HL-60 (cell line): ENCODE results near the gene LIPC.

Experiments used
- DNase-seq, 2 experiments: peaks; one replicate each; pipeline ENCODE4 v3.0.0-alpha.2; 2010 to 2020; ENCODE audit warnings: low read depth in 1 of 2, low spot score in 1 of 2
- H3K27ac ChIP-seq: fragments of 250-450 bp; sonication (Bioruptor Pico); replicated peaks from 2 replicates; pipeline ENCODE4 v1.5.1; 2020; ENCODE audit warnings: mild to moderate bottlenecking, moderate library complexity
- H3K27me3 ChIP-seq: fragments of 250-450 bp; sonication (Bioruptor Pico); 2 replicates; pipeline ENCODE4 v1.5.1; 2021; ENCODE audit warnings: mild to moderate bottlenecking, moderate library complexity; ENCODE audit not compliant: insufficient read depth, poor library complexity, severe bottlenecking
- H3K4me3 ChIP-seq: replicated peaks from 2 replicates; pipeline ENCODE4 v1.5.1; 2011; ENCODE audit warnings: mild to moderate bottlenecking, control low read depth, low read length; ENCODE audit not compliant: insufficient read depth
- GABPA ChIP-seq: IDR thresholded peaks from 2 replicates; pipeline ENCODE4 v1.6.1; 2012; ENCODE audit warnings: low read depth
- POLR2AphosphoS5 ChIP-seq: IDR thresholded peaks from 2 replicates; pipeline ENCODE4 v1.6.1; 2012; ENCODE audit warnings: low read depth
- SPI1 ChIP-seq: IDR thresholded peaks from 2 replicates; pipeline ENCODE4 v1.6.1; 2012; ENCODE audit warnings: low read depth, mild to moderate bottlenecking, borderline replicate concordance
- TF ChIP-seq, protein P1 (sequence below): IDR thresholded peaks from one replicate; pipeline ENCODE4 v1.5.1; 2011; ENCODE audit warnings: low read length, control low read depth, inconsistent platforms; ENCODE audit not compliant: insufficient read depth
- TF ChIP-seq, protein P2 (sequence below): IDR thresholded peaks from 2 replicates; pipeline ENCODE4 v1.6.1; 2012; ENCODE audit warnings: low read depth; ENCODE audit not compliant: insufficient replicate concordance

The LIPC gene

DNA sequence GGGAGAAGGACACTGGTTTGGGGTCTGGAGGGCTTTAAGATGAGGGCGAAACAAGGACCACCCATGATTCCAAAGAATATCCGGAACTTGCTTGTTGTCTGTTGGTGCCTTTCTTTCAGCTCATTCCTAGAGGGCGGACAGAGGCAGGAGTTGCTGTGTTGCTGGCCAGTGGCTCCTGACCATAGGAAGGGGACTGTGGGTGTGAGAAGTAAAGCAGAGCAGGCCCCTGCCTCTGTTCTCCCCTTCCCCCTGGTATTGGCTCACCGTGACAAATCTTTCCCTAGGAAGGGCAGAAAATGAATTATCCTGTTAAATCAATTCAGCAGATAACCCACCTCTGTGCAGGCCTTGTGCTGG, 89.1 kb downstream of the LIPC start:
- TF ChIP-seq, protein P1, sequence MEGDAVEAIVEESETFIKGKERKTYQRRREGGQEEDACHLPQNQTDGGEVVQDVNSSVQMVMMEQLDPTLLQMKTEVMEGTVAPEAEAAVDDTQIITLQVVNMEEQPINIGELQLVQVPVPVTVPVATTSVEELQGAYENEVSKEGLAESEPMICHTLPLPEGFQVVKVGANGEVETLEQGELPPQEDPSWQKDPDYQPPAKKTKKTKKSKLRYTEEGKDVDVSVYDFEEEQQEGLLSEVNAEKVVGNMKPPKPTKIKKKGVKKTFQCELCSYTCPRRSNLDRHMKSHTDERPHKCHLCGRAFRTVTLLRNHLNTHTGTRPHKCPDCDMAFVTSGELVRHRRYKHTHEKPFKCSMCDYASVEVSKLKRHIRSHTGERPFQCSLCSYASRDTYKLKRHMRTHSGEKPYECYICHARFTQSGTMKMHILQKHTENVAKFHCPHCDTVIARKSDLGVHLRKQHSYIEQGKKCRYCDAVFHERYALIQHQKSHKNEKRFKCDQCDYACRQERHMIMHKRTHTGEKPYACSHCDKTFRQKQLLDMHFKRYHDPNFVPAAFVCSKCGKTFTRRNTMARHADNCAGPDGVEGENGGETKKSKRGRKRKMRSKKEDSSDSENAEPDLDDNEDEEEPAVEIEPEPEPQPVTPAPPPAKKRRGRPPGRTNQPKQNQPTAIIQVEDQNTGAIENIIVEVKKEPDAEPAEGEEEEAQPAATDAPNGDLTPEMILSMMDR: no peak
- TF ChIP-seq, protein P2, sequence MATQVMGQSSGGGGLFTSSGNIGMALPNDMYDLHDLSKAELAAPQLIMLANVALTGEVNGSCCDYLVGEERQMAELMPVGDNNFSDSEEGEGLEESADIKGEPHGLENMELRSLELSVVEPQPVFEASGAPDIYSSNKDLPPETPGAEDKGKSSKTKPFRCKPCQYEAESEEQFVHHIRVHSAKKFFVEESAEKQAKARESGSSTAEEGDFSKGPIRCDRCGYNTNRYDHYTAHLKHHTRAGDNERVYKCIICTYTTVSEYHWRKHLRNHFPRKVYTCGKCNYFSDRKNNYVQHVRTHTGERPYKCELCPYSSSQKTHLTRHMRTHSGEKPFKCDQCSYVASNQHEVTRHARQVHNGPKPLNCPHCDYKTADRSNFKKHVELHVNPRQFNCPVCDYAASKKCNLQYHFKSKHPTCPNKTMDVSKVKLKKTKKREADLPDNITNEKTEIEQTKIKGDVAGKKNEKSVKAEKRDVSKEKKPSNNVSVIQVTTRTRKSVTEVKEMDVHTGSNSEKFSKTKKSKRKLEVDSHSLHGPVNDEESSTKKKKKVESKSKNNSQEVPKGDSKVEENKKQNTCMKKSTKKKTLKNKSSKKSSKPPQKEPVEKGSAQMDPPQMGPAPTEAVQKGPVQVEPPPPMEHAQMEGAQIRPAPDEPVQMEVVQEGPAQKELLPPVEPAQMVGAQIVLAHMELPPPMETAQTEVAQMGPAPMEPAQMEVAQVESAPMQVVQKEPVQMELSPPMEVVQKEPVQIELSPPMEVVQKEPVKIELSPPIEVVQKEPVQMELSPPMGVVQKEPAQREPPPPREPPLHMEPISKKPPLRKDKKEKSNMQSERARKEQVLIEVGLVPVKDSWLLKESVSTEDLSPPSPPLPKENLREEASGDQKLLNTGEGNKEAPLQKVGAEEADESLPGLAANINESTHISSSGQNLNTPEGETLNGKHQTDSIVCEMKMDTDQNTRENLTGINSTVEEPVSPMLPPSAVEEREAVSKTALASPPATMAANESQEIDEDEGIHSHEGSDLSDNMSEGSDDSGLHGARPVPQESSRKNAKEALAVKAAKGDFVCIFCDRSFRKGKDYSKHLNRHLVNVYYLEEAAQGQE: no peak
- TF ChIP-seq POLR2AphosphoS5 (no peak), SPI1 (no peak), GABPA (no peak)
- no peak overlapping the region for H3K4me3 ChIP-seq
- H3K27me3 ChIP-seq: no peaks in the 10 kb centered on the region
- DNase-seq: no peak
- peak overlapping the region; percentile 44 for H3K27ac ChIP-seq

DNA sequence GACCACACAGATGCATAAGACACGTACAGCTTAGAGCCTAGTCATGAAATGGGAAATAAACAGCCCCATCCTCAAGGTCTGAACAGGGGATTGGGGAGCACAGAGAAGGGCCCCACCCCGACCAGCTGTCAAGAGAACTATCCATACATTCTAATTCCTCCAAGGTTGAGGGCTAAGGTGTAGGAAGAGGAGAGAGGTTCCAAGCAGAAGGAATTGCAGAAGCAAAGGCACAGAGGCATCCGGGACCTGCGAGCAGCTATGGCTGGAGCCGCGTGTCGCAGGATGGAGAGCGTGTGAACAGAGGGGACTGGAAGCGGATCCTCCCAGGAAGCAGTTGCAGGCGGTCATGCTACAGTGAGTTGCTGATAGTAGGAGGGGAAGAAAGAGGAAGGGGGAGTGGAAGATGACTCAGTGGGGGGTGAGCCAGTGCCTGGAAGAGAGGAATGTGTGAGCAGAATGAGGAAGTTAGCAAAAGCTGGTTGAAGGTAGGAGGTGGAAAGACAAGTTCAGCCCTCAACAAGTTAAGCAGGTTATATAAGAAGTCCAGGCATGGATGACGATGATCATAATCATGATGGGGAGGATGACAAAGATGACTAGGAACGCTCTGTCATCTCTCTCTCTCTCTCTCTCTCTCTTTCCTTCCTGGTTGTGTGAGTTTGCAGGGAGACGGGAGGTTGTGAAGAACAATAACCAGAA, 89.7 kb downstream of the LIPC start:
- 0 out of 2 replicates have a peak overlapping the region, but pooled peaks have one; percentile 8 for H3K4me3 ChIP-seq
- H3K27ac ChIP-seq: peak overlapping the region; percentile 44
- TF ChIP-seq, protein P1: no peak
- TF ChIP-seq GABPA: no peak
- TF ChIP-seq SPI1: peak; percentile 95
- TF ChIP-seq POLR2AphosphoS5: peak; percentile 87
- TF ChIP-seq, protein P2: no peak
- peak; percentile 95 to 96 for DNase-seq
- no peaks in the 10 kb centered on the region for H3K27me3 ChIP-seq

DNA sequence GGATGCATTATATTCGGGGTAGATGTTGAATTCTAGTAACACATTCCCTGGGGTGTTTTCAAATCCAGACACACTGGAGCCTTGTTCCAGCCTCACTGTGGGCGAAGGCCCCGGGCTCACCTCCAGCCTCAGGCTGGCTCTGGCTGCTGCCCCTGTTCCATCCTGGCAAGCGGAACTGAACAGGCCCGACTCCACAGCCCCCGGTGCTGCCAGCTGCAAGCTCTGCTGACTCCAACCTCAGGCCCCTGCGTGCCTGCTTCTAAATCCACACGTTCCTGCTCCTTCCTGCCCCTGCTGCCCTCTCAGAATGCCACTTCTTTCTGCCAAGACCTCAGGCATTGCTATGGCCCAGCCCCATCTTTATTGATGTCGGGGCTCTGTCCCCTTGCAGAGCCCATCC, 90.6 kb downstream of the LIPC start:
- H3K27me3 ChIP-seq: no peaks in the 10 kb centered on the region
- TF ChIP-seq GABPA: no peak
- TF ChIP-seq, protein P1: no peak
- TF ChIP-seq SPI1: no peak
- no peak for TF ChIP-seq POLR2AphosphoS5
- TF ChIP-seq, protein P2: no peak
- H3K4me3 ChIP-seq: no peak overlapping the region
- no peak overlapping the region for H3K27ac ChIP-seq
- no peak for DNase-seq
